Heart left ventricle (tissue), 16 donors: ENCODE measurements around the gene MITF. TPM values are rescaled to one million over a fixed set of nuclear protein-coding genes. Genes with fewer than 3 reads are reported as not detected.

Experiments
- ATAC-seq, 4 donors: fragments of 200-7000 bp; cut with Tn5 transposase; one replicate each; pipeline ENCODE4 v1.9.1; 2020 to 2022; ENCODE audit warnings: moderate library complexity in 4 of 4, mild to moderate bottlenecking in 3 of 4, moderate number of reproducible peaks in 1 of 4
- DNase-seq, 5 donors: peaks; one replicate each; pipeline ENCODE4 v3.0.0-alpha.2; 2020
- H3K27ac ChIP-seq, 12 donors: fragments of 200-600 bp; sonication (generic) in 4 of 12; one replicate each; pipeline versions ENCODE4 v1.5.0 to v1.8.0; 2016 to 2022; ENCODE audit warnings: mild to moderate bottlenecking in 2 of 12
- H3K27me3 ChIP-seq, 9 donors: fragments of 200-600 bp; sonication (generic) in 2 of 9; one replicate each; pipeline versions ENCODE4 v1.5.1 to v1.8.0; 2016 to 2022; ENCODE audit warnings: mild to moderate bottlenecking in 3 of 9
- H3K36me3 ChIP-seq, 9 donors: fragments of 200-600 bp; sonication (generic) in 2 of 9; one replicate each; pipeline versions ENCODE4 v1.5.0 to v1.8.0; 2018 to 2022; ENCODE audit warnings: mild to moderate bottlenecking in 2 of 9
- H3K4me1 ChIP-seq, 12 donors: fragments of 200-600 bp; sonication (generic) in 4 of 12; one replicate each; pipeline versions ENCODE4 v1.5.0 to v1.8.0; 2016 to 2022; ENCODE audit warnings: mild to moderate bottlenecking in 3 of 12
- H3K4me3 ChIP-seq, 12 donors: fragments of 200-600 bp; sonication (generic) in 4 of 12; one replicate each; pipeline versions ENCODE4 v1.5.0 to v1.8.0; 2017 to 2022; ENCODE audit warnings: mild to moderate bottlenecking in 9 of 12, moderate library complexity in 4 of 12
- H3K9me3 ChIP-seq, 12 donors: fragments of 200-600 bp; sonication (generic) in 4 of 12; one replicate each; pipeline versions ENCODE4 v1.5.0 to v1.8.0; 2016 to 2022; ENCODE audit warnings: mild to moderate bottlenecking in 1 of 12
- POLR2A ChIP-seq, 2 donors: fragments of 450-650 bp; IDR thresholded peaks; one replicate each; pipeline ENCODE4 v1.6.1; 2017; ENCODE audit warnings: antibody characterized with exemption in 2 of 2, mild to moderate bottlenecking in 2 of 2, moderate library complexity in 2 of 2
- WGBS, 4 donors: extraction: QIAGEN DNeasy Blood & Tissue Kit in 2 of 4; methylation state at CpG; one replicate each; pipeline versions ENCODE4 v1.1.5 to v1.1.7; 2013 to 2018; 5-methylcytosine and 5-hydroxymethylcytosine counted together
- intact Hi-C, 10 donors: fragments of 100-400 bp; cut with DNase I; formaldehyde crosslinking; loops; one replicate each; pipeline versions ENCODE4 v1.11.1 to v1.14.2; 2022
- polyA plus RNA-seq, 2 donors: library from polyadenylated mRNA; stranded (reverse); fragments of 200-250 nt; gene quantifications; one replicate each; pipeline ENCODE4 v1.2.3, GENCODE V29; 2013
- total RNA-seq, 9 donors: library from RNA; depleted of rRNA in 2 of 9; stranded (reverse); fragments of >200 nt in 2 of 9; fragmentation: NEBNext Ultra II Directional in 3 of 9; extraction: Animal tissue kit (Norgen Biotek cat#: 25700) in 3 of 9; gene quantifications; one replicate each; pipeline versions ENCODE4 v1.1.0 to v1.2.4, GENCODE V29; 2016 to 2023
- TF ChIP-seq, protein P1 (sequence below), 12 donors: fragments of 200-600 bp; sonication (generic) in 4 of 12; IDR thresholded peaks; one replicate each; pipeline versions ENCODE4 v1.5.0 to v1.8.0; 2018 to 2022; ENCODE audit warnings: antibody characterized with exemption in 12 of 12, mild to moderate bottlenecking in 5 of 12
- donor health status: ischemic (EF 13 %, LVEDD 7.1; RV severe dilation, severe dysfunction).
- donor health status: healthy with polysubstance abuse.
- donor health status: DM: no; HTN: yes; CAD: no.
- donor health status: DM: no; HTN: no; CAD: no.
- donor health status: ischemic (EF 25% LVEDD 6.9; RV normal size, moderate dysfunction).
- donor health status: ischemic (EF 25% LVEDD 5.7; RV mildly dilated, moderate dysfunction).
- donor health status: healthy.
- donor health status: DM: yes; HTN: yes; CAD: no.
- donor health status: ischemic (EF 35%, LVEDD 5.7; RV mildly dilated, moderate dysfunction).
- donor health status: nonischemic (EF 11% LVEDD 7.7; RV severe dilation, severe dysfunction).
- donor health status: DM: yes; HTN: yes; CAD: no.
- donor health status: PGD.
- donor health status: ischemic (EF 29% LVEDD 5.4; RV normal size, mild dysfunction).
- donor health status: nonischemic (EF 23%, LVEDD 6.1; RV moderate dilation, normal function).

The MITF gene
- total and polyA plus RNA-seq, 11 donors: 17.9 to 114 (median 81.1) TPM

DNA sequence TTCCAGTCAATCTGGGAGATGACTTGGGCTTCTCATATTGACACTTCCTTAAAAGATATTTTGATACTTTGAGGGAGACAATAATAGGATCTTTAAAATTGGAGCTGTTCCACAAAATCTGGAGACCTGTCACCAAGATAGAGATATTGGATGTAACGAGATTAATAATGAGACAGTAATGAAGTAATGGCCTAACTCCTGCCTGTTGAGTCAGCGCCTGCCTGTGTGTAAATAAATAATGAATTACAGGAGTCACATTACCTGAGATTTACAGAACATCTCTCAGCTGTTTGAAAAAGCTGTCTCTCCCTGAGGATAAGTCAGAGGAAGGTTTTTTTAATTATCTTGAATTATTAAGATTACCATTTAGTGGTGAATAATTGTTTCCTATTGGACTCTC is 43.8 kb upstream of the MITF start:
- 81 to 85% (median 84%) methylated on average over 2 of the region's 2 CpGs for WGBS, 4 donors
- intact Hi-C loops: loop anchor here in 2 of 10 donors (2.0 to 5.0 kb wide), 2 partner anchors 159 to 252 kb away; no protein-coding TSS in a partner anchor

DNA sequence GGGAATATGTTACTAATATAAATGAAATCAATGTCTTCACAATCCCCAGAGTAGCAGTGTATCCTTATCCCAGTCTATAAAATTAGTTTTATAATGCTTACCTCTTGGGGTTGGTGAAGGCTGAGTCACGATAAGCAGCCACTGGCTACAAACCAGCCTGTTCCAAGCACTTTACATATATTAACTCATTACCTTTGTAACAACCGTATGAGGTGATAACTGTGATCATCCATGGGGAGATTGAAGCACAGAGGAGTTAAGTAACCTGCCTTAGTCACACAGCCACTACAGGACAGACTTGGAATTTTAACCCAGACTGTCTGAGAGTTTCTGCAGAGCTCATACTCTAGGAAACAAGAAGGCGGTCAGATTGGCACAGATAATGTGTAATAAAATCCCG is 43.3 kb upstream of the MITF start:
- WGBS, 4 donors: 77 to 82% (median 79%) methylated on average over 4 of the region's 4 CpGs
- no peak for DNase-seq
- no peak overlapping the region for H3K27ac ChIP-seq
- TF ChIP-seq, protein P1, sequence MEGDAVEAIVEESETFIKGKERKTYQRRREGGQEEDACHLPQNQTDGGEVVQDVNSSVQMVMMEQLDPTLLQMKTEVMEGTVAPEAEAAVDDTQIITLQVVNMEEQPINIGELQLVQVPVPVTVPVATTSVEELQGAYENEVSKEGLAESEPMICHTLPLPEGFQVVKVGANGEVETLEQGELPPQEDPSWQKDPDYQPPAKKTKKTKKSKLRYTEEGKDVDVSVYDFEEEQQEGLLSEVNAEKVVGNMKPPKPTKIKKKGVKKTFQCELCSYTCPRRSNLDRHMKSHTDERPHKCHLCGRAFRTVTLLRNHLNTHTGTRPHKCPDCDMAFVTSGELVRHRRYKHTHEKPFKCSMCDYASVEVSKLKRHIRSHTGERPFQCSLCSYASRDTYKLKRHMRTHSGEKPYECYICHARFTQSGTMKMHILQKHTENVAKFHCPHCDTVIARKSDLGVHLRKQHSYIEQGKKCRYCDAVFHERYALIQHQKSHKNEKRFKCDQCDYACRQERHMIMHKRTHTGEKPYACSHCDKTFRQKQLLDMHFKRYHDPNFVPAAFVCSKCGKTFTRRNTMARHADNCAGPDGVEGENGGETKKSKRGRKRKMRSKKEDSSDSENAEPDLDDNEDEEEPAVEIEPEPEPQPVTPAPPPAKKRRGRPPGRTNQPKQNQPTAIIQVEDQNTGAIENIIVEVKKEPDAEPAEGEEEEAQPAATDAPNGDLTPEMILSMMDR (IDR thresholded peaks at IDR 0.05): no peak
- no peak for TF ChIP-seq POLR2A (IDR thresholded peaks at IDR 0.05)
- no peaks in the 10 kb centered on the region for H3K27me3 ChIP-seq
- no peaks in the 10 kb centered on the region for H3K36me3 ChIP-seq
- intact Hi-C loops: loop anchor here in 2 of 10 donors (2.0 to 5.0 kb wide), 2 partner anchors 159 to 251 kb away; no protein-coding TSS in a partner anchor
- peaks cover 0 to 9% (median 3%) of the 10 kb centered on the region in 12 donors for H3K9me3 ChIP-seq
- peaks cover 0 to 3% (median 0%) of the 10 kb centered on the region in 12 donors for H3K4me1 ChIP-seq
- H3K4me3 ChIP-seq: no peak overlapping the region
- no peak for ATAC-seq

More for the DNA sequence above, 43.8 kb upstream of the MITF start:
- DNase-seq: no peak
- Histone ChIP-seq H3K4me1 (peaks cover 0 to 7% (median 0%) of the 10 kb centered on the region in 12 donors), H3K9me3 (peaks cover 0 to 5% (median 0%) of the 10 kb centered on the region in 12 donors), H3K27me3 (no peaks in the 10 kb centered on the region), H3K4me3 (no peak overlapping the region), H3K27ac (no peak overlapping the region), H3K36me3 (no peaks in the 10 kb centered on the region)
- no peak for ATAC-seq
- TF ChIP-seq, protein P1 (IDR thresholded peaks at IDR 0.05): no peak
- no peak for TF ChIP-seq POLR2A (IDR thresholded peaks at IDR 0.05)

DNA sequence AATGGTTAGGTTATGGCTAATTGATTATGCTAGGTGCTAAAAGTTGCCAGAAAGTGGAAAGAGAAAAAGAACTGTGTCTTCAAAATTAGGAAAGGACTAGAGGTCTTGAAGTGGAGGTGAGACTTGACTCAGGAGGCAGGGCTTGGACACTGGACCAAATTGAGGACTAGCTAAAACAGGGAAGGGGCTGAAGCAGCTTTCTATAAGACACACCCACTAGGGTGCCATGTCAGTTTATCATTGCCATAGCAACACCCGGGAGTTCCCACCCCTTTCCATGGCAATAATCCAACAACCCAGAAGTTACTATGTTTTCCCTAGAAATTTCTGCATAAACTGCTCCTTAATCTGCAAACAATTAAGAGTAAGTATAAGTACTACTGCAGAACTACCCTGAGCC is 42.9 kb upstream of the MITF start:
- Histone ChIP-seq H3K36me3 (no peaks in the 10 kb centered on the region), H3K4me3 (no peak overlapping the region), H3K9me3 (peaks cover 0 to 14% (median 6%) of the 10 kb centered on the region in 12 donors), H3K27ac (no peak overlapping the region), H3K4me1 (no peaks in the 10 kb centered on the region), H3K27me3 (no peaks in the 10 kb centered on the region)
- intact Hi-C loops: loop anchor here in 1 of 10 donors (5.0 kb wide), 1 partner anchor 251 kb away; no protein-coding TSS in a partner anchor
- no peak for DNase-seq
- no peak for ATAC-seq
- WGBS, 4 donors: 24 to 58% (median 31%) methylated on average over 1 of the region's 1 CpG
- no peak for TF ChIP-seq POLR2A (IDR thresholded peaks at IDR 0.05)
- TF ChIP-seq, protein P1 (IDR thresholded peaks at IDR 0.05): no peak

DNA sequence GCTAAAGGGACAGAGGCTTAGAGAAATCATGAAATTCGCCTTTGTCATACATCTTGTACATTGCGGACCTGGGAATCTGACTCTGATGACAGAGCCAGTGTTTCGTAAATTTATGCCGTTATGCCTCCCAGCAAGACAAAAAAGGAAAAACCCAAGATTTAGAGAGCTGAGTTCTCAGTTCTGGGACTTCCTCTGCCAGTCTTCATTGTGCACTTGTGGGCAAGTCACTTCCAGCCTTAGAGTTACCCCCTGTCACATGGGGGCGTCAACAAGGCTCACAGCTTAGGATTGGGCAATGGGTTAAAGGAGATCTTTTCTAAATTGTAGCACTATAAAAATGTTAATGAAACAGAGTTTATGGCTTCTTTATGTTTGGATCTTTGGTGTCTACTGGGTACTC is 41.9 kb upstream of the MITF start:
- WGBS, 4 donors: 71 to 73% (median 72%) methylated on average over 5 of the region's 5 CpGs
- DNase-seq (no peak), ATAC-seq (no peak)
- Histone ChIP-seq H3K27ac (no peak overlapping the region), H3K4me1 (no peaks in the 10 kb centered on the region), H3K27me3 (no peaks in the 10 kb centered on the region), H3K4me3 (no peak overlapping the region), H3K9me3 (peaks cover 0 to 15% (median 8%) of the 10 kb centered on the region in 12 donors), H3K36me3 (no peaks in the 10 kb centered on the region)
- TF ChIP-seq POLR2A (IDR thresholded peaks at IDR 0.05): no peak
- TF ChIP-seq, protein P1 (IDR thresholded peaks at IDR 0.05): no peak
- intact Hi-C loops: loop anchor here in 1 of 10 donors (5.0 kb wide), 1 partner anchor 250 kb away; no protein-coding TSS in a partner anchor
